ENCODE data around the gene NRTN. TPM values are rescaled to one million over a fixed set of nuclear protein-coding genes. Genes with fewer than 3 reads are reported as not detected.

The NRTN gene
- total and polyA plus RNA-seq, 2 of the 13 experiments (the other 11 are each of a cell fraction or from before 2014, with no cell fraction given) = 4.1 to 5.3 TPM

- no peak for TF ChIP-seq ZNF781 (CRISPR knock-in tag; IDR thresholded peaks at IDR 0.05; ENCODE audit: borderline replicate concordance, not compliant biosample characterization)
- TF ChIP-seq ZNF142 (CRISPR knock-in tag; IDR thresholded peaks at IDR 0.05) = peak; percentile 65
- no peak for TF ChIP-seq PRMT3 (CRISPR knock-in tag; IDR thresholded peaks at IDR 0.05; ENCODE audit: borderline replicate concordance, low read depth)
- TF ChIP-seq NONO (IDR thresholded peaks at IDR 0.05) = no peak
- TF ChIP-seq NONO (CRISPR knock-in tag; conservative IDR thresholded peaks at IDR 0.05) = peak; percentile 29; the same call in 1 of the 2 replicates
- no peak for TF ChIP-seq ZNF230 (CRISPR knock-in tag; IDR thresholded peaks at IDR 0.05)
- TF ChIP-seq ZNF263 (CRISPR knock-in tag; IDR thresholded peaks at IDR 0.05) = 0 out of 2 replicates have a peak, but pooled peaks have one; percentile 6
- TF ChIP-seq PHF8 (CRISPR knock-in tag; IDR thresholded peaks at IDR 0.05) = peak; percentile 57
- no peak for TF ChIP-seq ZNF260 (CRISPR knock-in tag; IDR thresholded peaks at IDR 0.05; ENCODE audit: borderline replicate concordance, low read depth)
- no peak; the same call in 1 of the 2 replicates for TF ChIP-seq TFAP4 (IDR thresholded peaks at IDR 0.05; ENCODE audit: borderline replicate concordance, low read depth)
- TF ChIP-seq ZC3H13 (CRISPR knock-in tag; IDR thresholded peaks at IDR 0.05) = no peak; the same call in 1 of the 2 replicates
- TF ChIP-seq CBX2 (IDR thresholded peaks at IDR 0.05; ENCODE audit: low read depth, low read length) = no peak
- peak; percentile 66; the same call in 1 of the 2 replicates for TF ChIP-seq CBX2 (CRISPR knock-in tag; IDR thresholded peaks at IDR 0.05; ENCODE audit: low read depth)
- peak; percentile 18; the same call in 1 of the 2 replicates for TF ChIP-seq ZBTB38 (CRISPR knock-in tag; IDR thresholded peaks at IDR 0.05)
- TF ChIP-seq NFAT5 (CRISPR knock-in tag; IDR thresholded peaks at IDR 0.05) = peak; percentile 12; the same call in 1 of the 2 replicates
These were observed 33.6 kb downstream of the NRTN start (continued) for GRCh38 chr19:5838353-5839064.
